K562 (cell line): ENCODE data around the gene ANKRD34A. TPM values are rescaled to one million over a fixed set of nuclear protein-coding genes. Genes with fewer than 3 reads are reported as not detected.

ENCODE experiments used
- ATF6 ChIP-seq: sonication (generic); formaldehyde crosslinking; IDR thresholded peaks from 2 replicates; pipeline ENCODE4 v1.4.0; 2020; ENCODE audit warnings: mild to moderate bottlenecking, missing genetic modification reagents
- BHLHE40 ChIP-seq: IDR thresholded peaks from 2 replicates; pipeline ENCODE4 v1.6.1; 2011; ENCODE audit warnings: low read length, improper control_type of control experiment
- BRCA1 ChIP-seq, 2 experiments: fragments of 450-650 bp in 1 of 2; sonication (generic) in 1 of 2; formaldehyde crosslinking in 1 of 2; IDR thresholded peaks; 2 replicates each; pipeline versions ENCODE4 v1.5.0 to v1.6.1; 2017 to 2020; ENCODE audit warnings: mild to moderate bottlenecking in 1 of 2, missing genetic modification reagents in 1 of 2
- ELF1 ChIP-seq: fragments of 200-800 bp; sonication (Bioruptor generic); IDR thresholded peaks from 2 replicates; pipeline ENCODE4 v1.6.1; 2016; ENCODE audit warnings: missing genetic modification characterization, missing compliant biosample characterization
- ELF4 ChIP-seq: fragments of 450-650 bp; formaldehyde crosslinking; IDR thresholded peaks from 2 replicates; pipeline ENCODE4 v1.4.0; 2022; ENCODE audit warnings: missing genetic modification characterization
- GATAD2A ChIP-seq: fragments of 450-650 bp; IDR thresholded peaks from 2 replicates; pipeline ENCODE4 v1.6.1; 2017
- KLF6 ChIP-seq: fragments of 250-450 bp; sonication (Bioruptor Pico); IDR thresholded peaks from 2 replicates; pipeline ENCODE4 v1.4.0; 2020; ENCODE audit warnings: mild to moderate bottlenecking, moderate library complexity, borderline replicate concordance
- MEIS2 ChIP-seq: fragments of 450-650 bp; IDR thresholded peaks from 2 replicates; pipeline ENCODE4 v1.6.1; 2014; ENCODE audit warnings: mild to moderate bottlenecking; ENCODE audit not compliant: partially characterized antibody
- PHF8 ChIP-seq: fragments of 200-600 bp; sonication (generic); IDR thresholded peaks from 2 replicates; pipeline ENCODE4 v1.6.1; 2012; ENCODE audit warnings: mixed run types, mild to moderate bottlenecking, inconsistent platforms, low read length, moderate library complexity, borderline replicate concordance
- SIN3B ChIP-seq: fragments of 450-650 bp; IDR thresholded peaks from 2 replicates; pipeline ENCODE4 v1.6.1; 2017; ENCODE audit warnings: low read depth, mild to moderate bottlenecking, moderate library complexity
- SREBF1 ChIP-seq: fragments of 150-350 bp; IDR thresholded peaks from 2 replicates; pipeline ENCODE4 v1.6.1; 2014; ENCODE audit warnings: antibody characterized with exemption, low read depth, low read length, borderline replicate concordance
- TRIM28 ChIP-seq: fragments of 450-650 bp; IDR thresholded peaks from 2 replicates; pipeline ENCODE4 v1.6.1; 2017
- ZBTB26 ChIP-seq: fragments of 450-650 bp; formaldehyde crosslinking; IDR thresholded peaks from 2 replicates; pipeline ENCODE4 v1.4.0; 2022; ENCODE audit warnings: missing genetic modification characterization
- ZBTB43 ChIP-seq: sonication (generic); formaldehyde crosslinking; IDR thresholded peaks from 2 replicates; pipeline ENCODE4 v1.8.0; 2023; ENCODE audit warnings: mild to moderate bottlenecking, missing genetic modification reagents
- ZNF175 ChIP-seq: fragments of 200-800 bp; sonication (Bioruptor generic); IDR thresholded peaks from 2 replicates; pipeline ENCODE4 v1.6.1; 2016; ENCODE audit warnings: low read depth, mild to moderate bottlenecking, missing genetic modification characterization, missing compliant biosample characterization
- ZNF354B ChIP-seq: fragments of 250-450 bp; sonication (Bioruptor Pico); IDR thresholded peaks from 2 replicates; pipeline ENCODE4 v1.4.0; 2020
- ZNF395 ChIP-seq: fragments of 200-800 bp; sonication (Bioruptor generic); IDR thresholded peaks from 2 replicates; pipeline ENCODE4 v1.6.1; 2017; ENCODE audit warnings: missing genetic modification characterization, missing compliant biosample characterization
- polyA plus RNA-seq, 8 experiments: library from polyadenylated mRNA; depleted of rRNA in 4 of 8; stranded (reverse) in 5 of 8; unstranded in 3 of 8; fragments of >200 nt; fragmentation: Nextera tagmentation in 2 of 8; fragmentation: Illumina TruSeq in 1 of 8; extraction: Ambion mirVana in 2 of 8; extraction: Trizol in 1 of 8; gene quantifications; 2 replicates each; pipeline versions ENCODE4 v1.2.1 to v1.2.3, GENCODE V29; 2011 to 2014; ENCODE audit warnings: inconsistent platforms in 1 of 8, missing spikeins in 1 of 8
- total RNA-seq, 7 experiments: library from RNA; depleted of rRNA in 6 of 7; stranded (reverse); fragments of >200 nt in 6 of 7; fragmentation: Illumina TruSeq in 2 of 7; extraction: Trizol in 2 of 7; gene quantifications; 2 replicates each; pipeline versions ENCODE4 v1.2.1 to v1.2.3, GENCODE V29; 2011 to 2021; ENCODE audit warnings: low replicate concordance in 1 of 7

ANKRD34A gene
- total and polyA plus RNA-seq, 9 of the 15 experiments (the other 6 are each of a cell fraction or from before 2014, with no cell fraction given), result 0.06 to 1.6 (median 0.43) TPM

- 0 out of 2 replicates have a peak, but pooled peaks have one; percentile 6 for TF ChIP-seq ZBTB26 (CRISPR knock-in tag)
- TF ChIP-seq KLF6 (CRISPR knock-in tag), result no peak
- no peak for TF ChIP-seq MEIS2
- TF ChIP-seq ZBTB43 (CRISPR knock-in tag), result no peak
- TF ChIP-seq SREBF1, result no peak
- TF ChIP-seq PHF8, result no peak
- no peak for TF ChIP-seq ZNF175 (CRISPR knock-in tag)
- TF ChIP-seq ELF4 (CRISPR knock-in tag), result no peak
- TF ChIP-seq ZNF354B (CRISPR knock-in tag), result no peak
- no peak for TF ChIP-seq BHLHE40
- no peak for TF ChIP-seq TRIM28
- TF ChIP-seq ELF1 (tag), result no peak
- no peak for TF ChIP-seq BRCA1 (IDR thresholded peaks at IDR 0.05)
- no peak for TF ChIP-seq BRCA1 (CRISPR knock-in tag; IDR thresholded peaks at IDR 0.05)
- no peak for TF ChIP-seq SIN3B
- no peak for TF ChIP-seq GATAD2A
- 0 out of 2 replicates have a peak, but pooled peaks have one; percentile 22 for TF ChIP-seq ZNF395 (CRISPR knock-in tag)
- TF ChIP-seq ATF6 (CRISPR knock-in tag), result no peak
These were observed 26.0 kb upstream of the ANKRD34A start (continued) for GRCh38 chr1:145990249-145990855.
